HL-60/S4 (cell line): Measurements from ENCODE around the gene HGFAC.

Experiments
- in situ Hi-C: fragments of 300-500 bp; cut with MboI; formaldehyde crosslinking; loops from 2 replicates; pipeline ENCODE4 v1.14.3; 2022; ENCODE audit warnings: low sequenced_read_pairs

The HGFAC gene

DNA sequence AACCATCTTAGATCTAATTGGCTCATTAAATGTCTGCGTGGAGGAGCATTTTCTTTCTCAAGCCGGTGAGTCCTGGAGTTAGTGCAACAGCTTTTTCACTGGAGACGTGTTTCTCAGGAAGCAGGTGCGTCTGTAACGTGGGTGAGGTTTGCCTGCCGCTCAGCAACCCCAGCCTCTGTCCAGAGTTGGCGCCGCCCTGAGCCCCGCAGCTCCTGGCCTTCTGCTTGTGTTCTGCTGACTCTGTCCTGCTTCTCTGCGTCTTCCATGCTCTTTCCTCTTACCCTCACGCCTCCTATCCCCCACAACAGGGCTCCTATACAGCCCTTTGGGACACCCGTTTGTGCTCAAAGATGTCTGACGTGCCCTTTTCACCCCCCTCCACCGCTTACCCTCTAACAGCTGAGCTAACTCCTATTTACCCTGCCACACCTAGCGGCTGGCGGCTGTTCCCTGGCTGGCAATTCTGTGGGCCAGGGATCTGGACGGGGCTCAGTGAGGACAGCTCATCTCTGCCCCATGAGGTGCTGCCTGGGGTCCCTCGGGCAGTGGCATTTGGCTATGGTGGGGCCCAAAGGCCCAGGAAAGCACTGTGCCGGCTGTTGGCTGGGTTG is 40.1 kb downstream of the HGFAC start:
- in situ Hi-C loops: no loop called here

DNA sequence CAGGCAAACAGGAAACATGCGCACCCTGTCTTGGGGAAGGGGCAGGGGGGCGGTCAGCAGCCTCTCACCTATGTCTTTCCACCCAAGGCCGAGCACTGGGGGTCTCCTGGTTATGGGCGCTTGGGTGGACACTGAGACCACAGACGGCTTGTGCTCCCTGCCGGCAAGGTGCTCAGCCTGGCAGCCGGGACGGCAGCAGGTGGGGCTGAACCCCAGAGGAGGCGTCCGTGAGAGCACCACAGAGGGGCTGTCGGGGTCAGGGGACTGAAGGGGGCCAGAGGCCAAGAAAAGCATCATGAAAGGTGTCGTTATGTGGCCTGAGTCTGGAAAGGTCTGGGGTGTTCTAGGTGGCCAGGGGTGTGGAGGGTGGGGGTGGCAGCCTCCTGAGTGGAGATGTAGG is 40.9 kb downstream of the HGFAC start:
- in situ Hi-C loops: no loop called here

DNA sequence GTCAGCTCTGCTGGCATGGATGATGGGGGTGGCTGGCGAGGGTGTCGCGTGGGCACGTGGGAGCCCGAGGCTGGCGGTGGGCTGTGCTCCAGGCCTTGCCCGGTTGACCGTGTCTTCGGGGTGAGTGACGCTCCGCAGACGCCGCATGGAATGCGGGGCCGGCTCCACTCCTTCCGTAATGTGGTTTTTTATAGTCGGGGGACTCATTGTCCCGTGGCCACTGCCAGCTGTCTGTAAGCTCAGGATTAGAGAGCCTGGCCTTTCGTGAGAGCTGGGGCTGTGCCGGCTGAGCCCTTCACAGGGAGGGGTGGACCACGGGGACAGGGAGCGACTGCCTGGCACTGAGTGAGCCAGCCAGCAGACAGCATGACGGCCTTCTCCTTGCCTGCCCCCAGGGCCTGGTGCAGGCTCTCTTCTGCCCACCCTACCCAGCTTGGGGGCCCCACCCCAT is 41.7 kb downstream of the HGFAC start:
- in situ Hi-C loops: no loop called here

DNA sequence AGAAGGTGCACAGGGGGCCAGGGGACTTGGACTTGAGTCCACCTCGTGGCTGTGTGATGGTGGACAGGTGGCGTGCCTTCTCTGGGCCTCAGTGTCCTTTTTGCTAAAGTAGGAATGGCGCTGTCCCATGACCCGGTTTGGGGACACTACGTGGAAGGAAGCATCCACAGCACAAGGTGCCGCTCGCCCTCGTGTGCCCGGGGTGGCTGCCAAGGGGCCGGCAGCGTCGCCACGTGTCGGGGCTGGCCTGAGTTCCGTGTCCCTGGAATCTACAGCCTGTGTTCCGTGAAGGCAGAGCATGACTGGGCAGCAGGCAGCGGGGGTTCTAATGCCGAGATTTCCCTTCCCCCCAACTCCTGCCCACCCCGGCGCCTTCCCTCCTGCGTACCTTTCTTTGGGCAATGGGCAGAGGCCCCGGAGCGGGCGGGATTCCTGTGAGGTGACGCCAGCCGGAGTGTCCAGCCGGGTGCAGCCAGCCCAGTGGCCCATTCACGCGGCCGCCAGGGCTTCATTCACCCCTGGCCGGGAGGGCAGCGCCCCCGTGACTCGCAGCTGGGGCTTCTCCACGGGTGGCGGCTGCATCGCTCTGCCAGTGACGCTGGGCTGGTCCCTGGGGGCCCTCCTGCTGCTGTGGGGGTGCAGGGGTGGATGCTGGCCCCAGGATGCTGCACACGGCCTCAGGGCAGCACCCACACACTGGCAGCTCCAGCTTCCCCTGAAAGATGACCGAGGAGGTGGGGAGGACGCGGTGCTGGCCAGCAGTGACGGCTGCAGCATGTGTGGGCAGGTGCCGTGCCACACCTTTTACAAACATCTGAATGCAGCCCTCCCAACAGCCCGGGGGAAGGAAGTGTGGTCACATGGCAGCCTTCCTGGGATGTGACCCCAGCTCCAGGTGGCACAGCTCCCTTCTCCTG is 42.5 kb downstream of the HGFAC start:
- in situ Hi-C loops: no loop called here

- in situ Hi-C loops: no loop called here
Measured at GRCh38 chr4:3485011-3485791, 43.4 kb downstream of the HGFAC start.

GRCh38 chr4:3485886-3486540 is 44.2 kb downstream of the HGFAC start:
- in situ Hi-C loops: no loop called here

GRCh38 chr4:3486541-3487540 is 45.1 kb downstream of the HGFAC start:
- in situ Hi-C loops: no loop called here

DNA sequence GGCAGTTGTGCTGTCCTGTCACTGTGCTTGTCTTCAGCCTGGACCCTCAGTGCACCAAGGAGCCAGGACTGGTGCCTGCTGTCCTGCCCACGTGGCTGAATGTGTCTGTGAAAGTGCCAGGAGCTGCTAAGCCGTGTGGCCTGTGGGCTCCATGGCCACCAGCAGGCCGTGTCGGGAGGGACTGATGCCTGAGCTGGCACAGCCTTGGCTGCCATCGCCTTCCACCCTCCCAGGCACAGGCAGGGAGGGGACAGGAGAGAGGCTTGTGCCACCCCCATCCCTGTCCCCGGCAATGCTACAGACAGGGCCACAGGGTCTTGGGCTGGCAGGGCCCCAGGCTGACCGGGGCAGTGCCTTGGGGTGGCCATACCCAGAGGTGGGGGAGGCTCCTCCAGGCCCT is 46.1 kb downstream of the HGFAC start:
- in situ Hi-C loops: no loop called here

DNA sequence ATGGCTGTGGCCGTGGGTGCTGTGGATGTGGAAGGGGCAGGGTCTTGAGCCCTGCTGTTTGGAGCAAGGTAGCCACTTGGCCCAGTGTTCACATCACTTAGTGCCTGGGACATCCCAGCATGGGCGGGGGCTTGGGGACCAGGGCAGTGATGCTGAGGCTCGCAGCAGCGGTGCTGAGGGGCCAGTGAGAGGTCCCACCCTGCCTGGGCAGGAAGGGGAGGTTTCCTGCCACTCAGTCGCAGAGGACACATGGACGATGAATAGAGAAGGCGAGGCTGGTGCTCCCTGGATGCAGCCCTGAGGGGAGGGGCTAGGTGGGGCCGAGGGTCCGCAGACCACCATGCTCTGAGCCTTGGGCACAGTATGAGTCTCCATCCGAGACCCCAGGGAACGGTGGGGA is 47.1 kb downstream of the HGFAC start:
- in situ Hi-C loops: no loop called here

DNA sequence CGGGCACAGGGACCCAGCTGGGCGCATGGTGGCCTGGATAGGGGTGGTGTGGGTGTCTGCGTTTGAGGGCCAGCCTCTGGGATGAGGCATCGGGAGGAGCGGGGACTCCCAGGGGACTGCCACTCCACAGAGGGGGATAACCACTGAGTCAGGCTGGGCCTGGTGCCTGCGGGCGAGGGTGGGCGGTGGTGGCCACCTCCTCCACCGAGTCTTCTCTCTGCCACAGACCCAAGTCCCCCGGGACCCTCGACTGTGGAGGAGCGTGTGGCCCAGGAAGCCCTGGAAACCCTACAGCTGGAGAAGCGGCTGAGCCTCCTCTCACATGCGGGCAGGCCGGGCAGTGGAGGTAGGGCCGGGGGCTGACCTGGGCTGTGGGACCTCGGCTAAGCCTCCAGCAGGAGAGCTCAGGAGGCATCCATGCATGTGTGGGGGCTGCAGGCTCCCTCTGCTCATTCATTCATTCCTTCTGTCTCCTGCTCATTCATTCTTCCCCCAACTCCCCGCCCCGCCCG is 47.7 kb downstream of the HGFAC start:
- in situ Hi-C loops: no loop called here

DNA sequence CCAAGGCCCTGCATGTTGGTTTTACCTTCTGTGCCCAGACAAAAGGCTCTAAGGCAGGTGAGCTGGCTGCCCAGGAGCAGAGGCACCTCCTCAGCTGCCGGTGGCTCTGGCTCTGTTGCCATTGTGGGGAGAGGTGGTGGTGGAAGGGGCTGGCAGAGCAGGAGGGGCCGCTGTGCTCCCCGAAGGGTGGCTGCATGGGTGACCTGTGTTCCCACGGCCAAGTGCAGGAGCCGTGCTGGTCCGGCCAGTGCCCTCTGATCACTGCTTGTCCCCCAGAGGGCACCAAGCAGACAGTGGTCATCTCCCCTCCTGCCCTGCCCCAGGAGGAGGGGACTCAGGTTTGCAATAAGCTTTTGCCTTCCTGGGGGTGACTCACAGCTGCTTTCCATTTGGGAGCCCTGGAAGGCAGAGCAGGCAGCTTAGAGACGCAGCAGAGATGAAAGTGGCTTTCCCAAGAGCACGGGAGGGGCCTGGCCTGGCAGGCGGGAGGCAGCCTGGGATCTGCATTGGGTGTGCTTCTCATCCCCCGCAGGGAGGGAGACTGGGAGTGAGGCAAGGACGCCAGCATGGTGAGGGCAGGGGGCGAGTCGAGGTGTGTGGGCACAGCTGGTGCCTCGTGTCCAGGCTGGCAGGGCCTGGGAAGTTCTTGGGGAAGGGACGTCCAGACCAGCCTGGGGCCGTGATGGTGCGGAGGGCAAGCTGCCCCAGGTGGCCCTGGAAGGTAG is 50.1 kb downstream of the HGFAC start:
- in situ Hi-C loops: no loop called here

GRCh38 chr4:3492741-3493719 is 51.3 kb downstream of the HGFAC start:
- in situ Hi-C loops: no loop called here

- in situ Hi-C loops: no loop called here
Measured at GRCh38 chr4:3493720-3494461, 52.1 kb downstream of the HGFAC start.

DNA sequence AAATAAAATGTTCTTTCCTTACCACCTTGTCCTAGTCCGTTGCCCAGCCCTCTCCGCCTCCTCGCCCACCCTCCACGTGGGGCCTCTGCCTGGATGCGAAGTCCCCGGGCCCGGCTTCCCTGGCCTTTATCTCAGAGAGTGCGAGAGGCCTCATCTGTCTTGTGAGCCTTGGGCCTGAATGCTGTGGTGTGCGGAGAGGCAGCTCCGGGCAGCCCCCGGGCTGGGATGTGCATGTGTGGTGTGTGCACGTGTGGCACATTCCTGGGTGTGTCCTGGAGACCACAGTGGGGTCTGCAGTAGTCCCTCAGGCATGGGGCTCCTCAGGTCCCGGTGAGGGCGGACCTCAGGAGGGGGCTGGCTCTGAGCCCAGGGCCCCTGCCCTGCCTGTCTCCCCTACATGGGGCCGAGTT is 52.7 kb downstream of the HGFAC start:
- in situ Hi-C loops: no loop called here

- in situ Hi-C loops: no loop called here
Measured at GRCh38 chr4:3495204-3495975, 53.6 kb downstream of the HGFAC start.

- in situ Hi-C loops: no loop called here
Measured at GRCh38 chr4:3496021-3496420, 54.3 kb downstream of the HGFAC start.
